Caco-2 (cell line): Measurements from ENCODE around the gene TMEM200B. TPM values are rescaled to one million over a fixed set of nuclear protein-coding genes. Genes with fewer than 3 reads are reported as not detected.

Source experiments
- BruUV-seq: library from RNA; stranded (reverse); fragments of 400-500 nt; replicated peaks from 2 replicates; lab custom pipeline; 2021; lab: Mats Ljungman, UMichigan
- CTCF ChIA-PET: fragments of 300-600 bp; sonication (Branson Sonifier 250); formaldehyde crosslinking; loops from one replicate; lab custom pipeline; 2022; ENCODE audit warnings: antibody characterized with exemption; lab: Charles Lee
- POLR2A ChIA-PET: fragments of 300-600 bp; sonication (Branson Sonifier 250); formaldehyde crosslinking; loops from one replicate; lab custom pipeline; 2022; ENCODE audit warnings: antibody characterized with exemption; lab: Charles Lee
- DNase-seq, 2 experiments: peaks; one replicate each; pipeline versions ENCODE4 v3.0.0 to v3.0.0-alpha.2; 2020 to 2022
- H3K27me3 ChIP-seq: replicated peaks from 2 replicates; pipeline ENCODE4 v1.6.0; 2011; ENCODE audit warnings: low read length; ENCODE audit not compliant: control insufficient read depth, insufficient read depth
- H3K36me3 ChIP-seq: 2 replicates; pipeline ENCODE4 v1.5.1; 2011; ENCODE audit warnings: low read length; ENCODE audit not compliant: control insufficient read depth, insufficient read depth
- H3K4me1 ChIP-seq: fragments of 250-450 bp; sonication (Bioruptor Pico); 2 replicates; pipeline ENCODE4 v1.5.1; 2020; ENCODE audit warnings: mild to moderate bottlenecking
- H3K4me3 ChIP-seq: 2 replicates; pipeline ENCODE4 v1.5.1; 2011; ENCODE audit warnings: low read depth, mild to moderate bottlenecking, control low read depth, low read length
- H3K9me3 ChIP-seq: fragments of 250-450 bp; sonication (Bioruptor Pico); 2 replicates; pipeline ENCODE4 v1.5.1; 2020; ENCODE audit warnings: mild to moderate bottlenecking, moderate library complexity
- H3K27ac Mint-ChIP-seq: one replicate; pipeline ENCODE4 v1.8.0; 2022; ENCODE audit warnings: mixed read lengths; ENCODE audit not compliant: unreplicated experiment
- H3K27me3 Mint-ChIP-seq: one replicate; pipeline ENCODE4 v1.8.0; 2022; ENCODE audit warnings: mixed read lengths; ENCODE audit not compliant: insufficient read depth, unreplicated experiment
- H3K36me3 Mint-ChIP-seq: one replicate; pipeline ENCODE4 v1.8.0; 2022; ENCODE audit warnings: mild to moderate bottlenecking, mixed read lengths; ENCODE audit not compliant: insufficient read depth, unreplicated experiment
- H3K4me1 Mint-ChIP-seq: one replicate; pipeline ENCODE4 v1.8.0; 2022; ENCODE audit warnings: low read depth, mixed read lengths; ENCODE audit not compliant: unreplicated experiment
- H3K4me3 Mint-ChIP-seq: one replicate; pipeline ENCODE4 v1.8.0; 2022; ENCODE audit warnings: mild to moderate bottlenecking, moderate library complexity, mixed read lengths; ENCODE audit not compliant: unreplicated experiment
- H3K9me3 Mint-ChIP-seq: one replicate; pipeline ENCODE4 v1.8.0; 2022; ENCODE audit warnings: mixed read lengths; ENCODE audit not compliant: unreplicated experiment
- intact Hi-C: fragments of 100-400 bp; cut with micrococcal nuclease; formaldehyde crosslinking; loops from one replicate; pipeline ENCODE4 v1.10.0; 2022; ENCODE audit not compliant: unreplicated experiment
- total RNA-seq: library from RNA; stranded (reverse); gene quantifications from 2 replicates; pipeline ENCODE4 v1.2.3, GENCODE V29; 2022
- TF ChIP-seq, protein P1 (sequence below), 2 experiments: fragments of 200-600 bp in 1 of 2; IDR thresholded peaks; 1 replicate in 1 of 2; 2 replicates in 1 of 2; pipeline versions ENCODE4 v1.5.1 to v1.8.0; 2011 to 2022; ENCODE audit warnings: antibody characterized with exemption in 1 of 2, control low read depth in 1 of 2, inconsistent platforms in 1 of 2, low read depth in 1 of 2, low read length in 1 of 2, mild to moderate bottlenecking in 1 of 2, moderate library complexity in 1 of 2; ENCODE audit not compliant: insufficient read depth in 1 of 2, severe bottlenecking in 1 of 2, unreplicated experiment in 1 of 2

The TMEM200B gene
- total RNA-seq, 1 experiment from 2014 or later, result 3.3 TPM

- H3K27ac Mint-ChIP-seq, result no peak overlapping the region
- Histone ChIP-seq H3K36me3 (no peaks in the 10 kb centered on the region), H3K4me3 (no peak overlapping the region), H3K4me1 (no peaks in the 10 kb centered on the region), H3K27me3 (no peaks in the 10 kb centered on the region), H3K9me3 (no peaks in the 10 kb centered on the region)
- no peak for DNase-seq
- intact Hi-C loops, result no loop called here
- TF ChIP-seq, protein P1, sequence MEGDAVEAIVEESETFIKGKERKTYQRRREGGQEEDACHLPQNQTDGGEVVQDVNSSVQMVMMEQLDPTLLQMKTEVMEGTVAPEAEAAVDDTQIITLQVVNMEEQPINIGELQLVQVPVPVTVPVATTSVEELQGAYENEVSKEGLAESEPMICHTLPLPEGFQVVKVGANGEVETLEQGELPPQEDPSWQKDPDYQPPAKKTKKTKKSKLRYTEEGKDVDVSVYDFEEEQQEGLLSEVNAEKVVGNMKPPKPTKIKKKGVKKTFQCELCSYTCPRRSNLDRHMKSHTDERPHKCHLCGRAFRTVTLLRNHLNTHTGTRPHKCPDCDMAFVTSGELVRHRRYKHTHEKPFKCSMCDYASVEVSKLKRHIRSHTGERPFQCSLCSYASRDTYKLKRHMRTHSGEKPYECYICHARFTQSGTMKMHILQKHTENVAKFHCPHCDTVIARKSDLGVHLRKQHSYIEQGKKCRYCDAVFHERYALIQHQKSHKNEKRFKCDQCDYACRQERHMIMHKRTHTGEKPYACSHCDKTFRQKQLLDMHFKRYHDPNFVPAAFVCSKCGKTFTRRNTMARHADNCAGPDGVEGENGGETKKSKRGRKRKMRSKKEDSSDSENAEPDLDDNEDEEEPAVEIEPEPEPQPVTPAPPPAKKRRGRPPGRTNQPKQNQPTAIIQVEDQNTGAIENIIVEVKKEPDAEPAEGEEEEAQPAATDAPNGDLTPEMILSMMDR (IDR thresholded peaks at IDR 0.05; ENCODE audit: insufficient read depth in 1 of 2, low read depth in 1 of 2, low read length in 1 of 2, severe bottlenecking in 1 of 2, unreplicated experiment in 1 of 2), result no peak
- H3K27me3 Mint-ChIP-seq, result no peaks in the 10 kb centered on the region
- no peaks in the 10 kb centered on the region for H3K4me1 Mint-ChIP-seq
- BruUV-seq, result no TSS peak
- ChIA-PET POLR2A (no interaction called here), CTCF (no interaction called here)
- H3K4me3 Mint-ChIP-seq, result no peak overlapping the region
- H3K36me3 Mint-ChIP-seq, result peaks cover 5% of the 10 kb centered on the region
- no peaks in the 10 kb centered on the region for H3K9me3 Mint-ChIP-seq
These were observed 23.2 kb downstream of the TMEM200B start for GRCh38 chr1:29100487-29100886.

DNA sequence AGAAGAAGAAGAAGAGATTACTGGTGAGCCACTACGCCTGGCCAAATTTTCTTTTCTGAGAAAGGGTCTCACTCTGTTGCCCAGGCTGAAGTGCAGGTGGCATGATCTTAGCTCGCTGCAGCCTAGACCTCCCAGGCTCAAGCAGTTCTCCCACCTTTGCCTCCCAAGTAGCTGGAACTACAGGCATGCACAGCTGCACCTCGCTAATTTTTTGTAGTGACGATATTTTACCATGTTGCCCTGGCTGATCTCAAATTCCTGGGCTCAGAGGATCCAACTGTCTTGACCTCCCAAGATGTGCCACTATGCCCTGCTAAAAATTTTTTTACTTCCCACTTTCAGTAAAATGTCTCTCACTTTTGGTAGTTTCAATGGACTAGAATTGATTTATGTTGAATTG is 24.4 kb downstream of the TMEM200B start:
- Mint-ChIP-seq H3K4me1 (no peaks in the 10 kb centered on the region), H3K9me3 (no peaks in the 10 kb centered on the region), H3K27ac (no peak overlapping the region), H3K36me3 (peaks cover 5% of the 10 kb centered on the region), H3K27me3 (no peaks in the 10 kb centered on the region), H3K4me3 (no peak overlapping the region)
- DNase-seq, result no peak
- TF ChIP-seq, protein P1 (IDR thresholded peaks at IDR 0.05; ENCODE audit: insufficient read depth in 1 of 2, low read depth in 1 of 2, low read length in 1 of 2, severe bottlenecking in 1 of 2, unreplicated experiment in 1 of 2), result no peak
- no peaks in the 10 kb centered on the region for H3K4me1 ChIP-seq
- no peaks in the 10 kb centered on the region for H3K27me3 ChIP-seq
- ChIA-PET CTCF (no interaction called here), POLR2A (no interaction called here)
- H3K9me3 ChIP-seq, result no peaks in the 10 kb centered on the region
- no peaks in the 10 kb centered on the region for H3K36me3 ChIP-seq
- intact Hi-C loops, result no loop called here
- BruUV-seq, result no TSS peak
- no peak overlapping the region for H3K4me3 ChIP-seq

DNA sequence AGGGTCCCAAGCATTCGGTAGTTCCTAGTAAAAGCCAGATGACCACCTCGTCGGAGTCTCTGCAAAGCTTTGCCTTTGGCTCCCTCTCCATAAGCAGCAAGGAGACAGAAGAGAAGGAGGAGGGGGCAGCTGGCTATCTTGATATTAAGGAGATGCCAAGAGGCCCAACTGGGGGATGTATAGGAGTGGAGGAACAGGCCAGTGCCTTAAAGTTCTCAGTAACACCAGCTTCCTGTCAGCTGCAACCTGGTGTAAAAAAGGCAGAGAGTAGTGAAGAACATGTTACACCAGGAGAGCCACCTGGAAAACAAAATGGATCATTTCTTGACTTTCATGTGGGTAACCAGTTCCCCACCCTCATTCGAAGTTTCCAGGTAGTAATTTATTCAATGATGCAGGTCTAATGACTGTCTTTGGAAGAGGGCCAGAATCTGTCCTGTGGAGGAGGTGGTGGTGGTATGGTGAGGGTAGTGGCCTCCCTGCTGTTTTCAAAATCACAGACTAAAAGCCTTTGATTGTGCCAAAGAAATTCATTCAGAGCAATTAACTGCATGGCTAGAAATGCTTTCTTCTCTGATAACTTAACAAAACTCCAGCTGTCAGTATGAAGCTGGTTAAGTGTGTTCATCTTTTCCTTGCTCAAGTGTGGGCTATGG is 27.3 kb downstream of the TMEM200B start:
- Mint-ChIP-seq H3K27me3 (no peaks in the 10 kb centered on the region), H3K36me3 (peaks cover 5% of the 10 kb centered on the region), H3K4me3 (no peak overlapping the region), H3K4me1 (no peaks in the 10 kb centered on the region), H3K9me3 (no peaks in the 10 kb centered on the region), H3K27ac (peak overlapping the region; percentile 66)
- no TSS peak for BruUV-seq
- Histone ChIP-seq H3K4me3 (no peak overlapping the region), H3K27me3 (no peaks in the 10 kb centered on the region), H3K9me3 (no peaks in the 10 kb centered on the region), H3K36me3 (no peaks in the 10 kb centered on the region), H3K4me1 (no peaks in the 10 kb centered on the region)
- TF ChIP-seq, protein P1 (IDR thresholded peaks at IDR 0.05; ENCODE audit: insufficient read depth in 1 of 2, low read depth in 1 of 2, low read length in 1 of 2, severe bottlenecking in 1 of 2, unreplicated experiment in 1 of 2), result no peak
- no peak for DNase-seq
- intact Hi-C loops, result no loop called here
- ChIA-PET CTCF (no interaction called here), POLR2A (no interaction called here)
